GM19452 (cell line): Measurements from ENCODE around the gene KAT2A.

ENCODE experiments used
- ATAC-seq: cut with Tn5 transposase; IDR thresholded peaks from one replicate; pipeline ENCODE4 v1.9.1; 2021; ENCODE audit not compliant: unreplicated experiment

KAT2A gene

DNA sequence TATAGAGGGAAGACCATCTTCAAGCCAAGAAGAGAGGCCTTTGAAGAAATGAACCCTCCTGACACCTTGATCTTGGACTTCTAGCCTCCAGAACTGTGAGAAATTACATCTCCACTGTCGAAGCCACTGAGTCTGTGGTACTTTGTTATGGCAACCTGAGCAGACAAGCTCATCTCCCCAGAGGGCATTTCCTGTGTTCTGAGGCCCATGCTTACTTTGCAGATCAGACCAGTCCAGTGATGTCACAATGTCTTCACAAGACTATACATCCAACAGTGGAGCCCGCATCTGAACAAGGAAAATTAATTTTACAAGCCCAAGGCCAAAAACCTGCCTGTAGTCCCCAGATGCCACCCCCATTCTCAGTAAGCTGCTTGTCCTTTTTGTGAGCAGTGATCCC is 56.0 kb downstream of the KAT2A start:
- ATAC-seq: no peak
